Neural cell (in vitro differentiated cells): ENCODE results near the gene LRMDA.

Source experiments
- EP300 ChIP-seq: fragments of 450-650 bp; conservative IDR thresholded peaks from 2 replicates; pipeline ENCODE4 v1.6.1; 2014; ENCODE audit warnings: antibody characterized with exemption, mild to moderate bottlenecking, moderate library complexity; ENCODE audit not compliant: poor library complexity, severe bottlenecking
- EZH2 ChIP-seq: fragments of 200-600, 300-800 bp; shearing (Covaris generic), sonication (generic); IDR thresholded peaks from 2 replicates; pipeline ENCODE4 v1.6.1; 2014; ENCODE audit warnings: antibody characterized with exemption, low read length, borderline replicate concordance, mild to moderate bottlenecking; ENCODE audit not compliant: insufficient read depth, poor library complexity, severe bottlenecking
- MXI1 ChIP-seq: fragments of 450-650 bp; conservative IDR thresholded peaks from 2 replicates; pipeline ENCODE4 v1.6.1; 2014; ENCODE audit warnings: antibody characterized with exemption, mild to moderate bottlenecking; ENCODE audit not compliant: poor library complexity, severe bottlenecking
- POLR2AphosphoS5 ChIP-seq: IDR thresholded peaks from 2 replicates; pipeline ENCODE4 v1.6.1; 2012
- SMC3 ChIP-seq: fragments of 450-650 bp; conservative IDR thresholded peaks from 2 replicates; pipeline ENCODE4 v1.6.1; 2014; ENCODE audit warnings: antibody characterized with exemption, mild to moderate bottlenecking, moderate library complexity; ENCODE audit not compliant: poor library complexity
- TF ChIP-seq, protein P1 (sequence below): fragments of 450-650 bp; IDR thresholded peaks from 2 replicates; pipeline ENCODE4 v1.5.1; 2014; ENCODE audit warnings: antibody characterized with exemption, mild to moderate bottlenecking, moderate library complexity; ENCODE audit not compliant: poor library complexity, severe bottlenecking

DNA sequence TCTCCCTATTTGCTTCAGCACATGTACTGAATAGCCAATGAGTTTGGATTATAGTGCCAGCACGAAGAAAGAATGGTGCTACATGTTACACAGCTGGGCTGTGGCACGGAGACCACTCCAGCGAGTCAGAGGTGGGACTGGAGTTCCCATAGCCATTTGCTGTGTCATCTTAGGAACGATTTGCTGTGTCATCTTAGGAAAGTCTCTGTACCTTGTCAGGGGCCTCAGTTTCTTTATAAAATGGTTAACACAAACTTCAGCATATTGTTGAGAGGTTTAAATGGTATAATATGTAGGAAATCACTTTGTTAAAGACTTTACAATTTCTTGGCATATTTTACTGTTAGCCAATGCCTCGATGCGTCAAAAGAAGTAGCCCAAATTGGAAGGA, 609.4 kb downstream of the LRMDA start:
- TF ChIP-seq, protein P1, sequence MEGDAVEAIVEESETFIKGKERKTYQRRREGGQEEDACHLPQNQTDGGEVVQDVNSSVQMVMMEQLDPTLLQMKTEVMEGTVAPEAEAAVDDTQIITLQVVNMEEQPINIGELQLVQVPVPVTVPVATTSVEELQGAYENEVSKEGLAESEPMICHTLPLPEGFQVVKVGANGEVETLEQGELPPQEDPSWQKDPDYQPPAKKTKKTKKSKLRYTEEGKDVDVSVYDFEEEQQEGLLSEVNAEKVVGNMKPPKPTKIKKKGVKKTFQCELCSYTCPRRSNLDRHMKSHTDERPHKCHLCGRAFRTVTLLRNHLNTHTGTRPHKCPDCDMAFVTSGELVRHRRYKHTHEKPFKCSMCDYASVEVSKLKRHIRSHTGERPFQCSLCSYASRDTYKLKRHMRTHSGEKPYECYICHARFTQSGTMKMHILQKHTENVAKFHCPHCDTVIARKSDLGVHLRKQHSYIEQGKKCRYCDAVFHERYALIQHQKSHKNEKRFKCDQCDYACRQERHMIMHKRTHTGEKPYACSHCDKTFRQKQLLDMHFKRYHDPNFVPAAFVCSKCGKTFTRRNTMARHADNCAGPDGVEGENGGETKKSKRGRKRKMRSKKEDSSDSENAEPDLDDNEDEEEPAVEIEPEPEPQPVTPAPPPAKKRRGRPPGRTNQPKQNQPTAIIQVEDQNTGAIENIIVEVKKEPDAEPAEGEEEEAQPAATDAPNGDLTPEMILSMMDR = no peak
- no peak for TF ChIP-seq POLR2AphosphoS5
- no peak for TF ChIP-seq EP300
- TF ChIP-seq EZH2 = no peak
- no peak for TF ChIP-seq SMC3
- no peak for TF ChIP-seq MXI1
